ENCODE data around the gene DALRD3. TPM values are rescaled to one million over a fixed set of nuclear protein-coding genes. Genes with fewer than 3 reads are reported as not detected.

Gene DALRD3
- total and polyA plus RNA-seq, 2 of the 8 experiments (the other 6 are each of a cell fraction or from before 2014, with no cell fraction given), result 30.4 to 86.5 TPM

DNA sequence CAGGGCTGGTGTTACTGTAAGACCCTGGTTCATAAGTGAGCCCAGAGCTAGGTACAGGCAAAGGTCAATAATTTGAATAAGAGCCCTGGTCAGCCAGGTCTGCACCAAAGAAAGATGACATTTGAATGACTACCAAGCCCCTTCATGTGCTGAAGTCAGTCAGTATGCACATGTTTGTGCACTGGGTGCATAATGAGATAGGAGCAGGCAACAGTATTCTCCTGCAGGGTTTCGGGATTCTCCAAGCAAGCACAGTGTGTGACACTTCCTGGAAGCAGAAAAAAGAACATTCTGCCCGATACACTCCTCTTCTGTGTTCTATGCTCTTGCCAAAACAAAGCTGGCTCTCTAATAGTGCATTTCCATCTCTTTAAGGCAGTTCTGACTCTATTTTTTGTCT, 16.3 kb upstream of the DALRD3 start (continued):
- TF ChIP-seq CHD7 (IDR thresholded peaks at IDR 0.05; ENCODE audit: insufficient replicate concordance, low read length) (no peak), RNF2 (IDR thresholded peaks at IDR 0.05; ENCODE audit: borderline replicate concordance, low read depth, low read length, missing control alignments, poor library complexity, severe bottlenecking) (no peak), TEAD4 (IDR thresholded peaks at IDR 0.05; ENCODE audit: low read depth, low read length) (no peak), JUND (IDR thresholded peaks at IDR 0.05; ENCODE audit: low read length) (no peak), POLR2A (IDR thresholded peaks at IDR 0.05; ENCODE audit: control extremely low read depth in 1 of 2, low read depth in 2 of 2, low read length in 2 of 2) (no peak), PHF8 (conservative IDR thresholded peaks at IDR 0.05; ENCODE audit: low read depth, low read length) (no peak), SRF (IDR thresholded peaks at IDR 0.05; ENCODE audit: low read depth, low read length) (no peak), E2F6 (IDR thresholded peaks at IDR 0.05) (no peak), SIX5 (IDR thresholded peaks at IDR 0.05; ENCODE audit: low read depth, low read length) (no peak), KDM4A (IDR thresholded peaks at IDR 0.05; ENCODE audit: low read depth, low read length, severe bottlenecking) (no peak), TBP (IDR thresholded peaks at IDR 0.05; ENCODE audit: low read depth, low read length) (no peak), SUZ12 (IDR thresholded peaks at IDR 0.05; ENCODE audit: low read length) (no peak)
